ENCODE measurements around the gene TSPAN4. TPM values are rescaled to one million over a fixed set of nuclear protein-coding genes. Genes with fewer than 3 reads are reported as not detected.

The TSPAN4 gene
- total RNA-seq, 1 donor from 2014 or later: 50.8 TPM

GRCh38 chr11:829176-829846 is 13.3 kb upstream of the TSPAN4 start:
- DNase-seq (ENCODE audit: low read depth) (no peak), FAIRE-seq (no peak)
- Histone ChIP-seq H3K36me3 (ENCODE audit: control insufficient read depth, insufficient read depth, low read length) (peaks cover 3% of the 10 kb centered on the region), H3K4me3 (ENCODE audit: low read depth, low read length) (no peak overlapping the region), H3K27me3 (ENCODE audit: control insufficient read depth, insufficient read depth, low read length) (peaks cover 2% of the 10 kb centered on the region)
- TF ChIP-seq, protein P1, sequence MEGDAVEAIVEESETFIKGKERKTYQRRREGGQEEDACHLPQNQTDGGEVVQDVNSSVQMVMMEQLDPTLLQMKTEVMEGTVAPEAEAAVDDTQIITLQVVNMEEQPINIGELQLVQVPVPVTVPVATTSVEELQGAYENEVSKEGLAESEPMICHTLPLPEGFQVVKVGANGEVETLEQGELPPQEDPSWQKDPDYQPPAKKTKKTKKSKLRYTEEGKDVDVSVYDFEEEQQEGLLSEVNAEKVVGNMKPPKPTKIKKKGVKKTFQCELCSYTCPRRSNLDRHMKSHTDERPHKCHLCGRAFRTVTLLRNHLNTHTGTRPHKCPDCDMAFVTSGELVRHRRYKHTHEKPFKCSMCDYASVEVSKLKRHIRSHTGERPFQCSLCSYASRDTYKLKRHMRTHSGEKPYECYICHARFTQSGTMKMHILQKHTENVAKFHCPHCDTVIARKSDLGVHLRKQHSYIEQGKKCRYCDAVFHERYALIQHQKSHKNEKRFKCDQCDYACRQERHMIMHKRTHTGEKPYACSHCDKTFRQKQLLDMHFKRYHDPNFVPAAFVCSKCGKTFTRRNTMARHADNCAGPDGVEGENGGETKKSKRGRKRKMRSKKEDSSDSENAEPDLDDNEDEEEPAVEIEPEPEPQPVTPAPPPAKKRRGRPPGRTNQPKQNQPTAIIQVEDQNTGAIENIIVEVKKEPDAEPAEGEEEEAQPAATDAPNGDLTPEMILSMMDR (IDR thresholded peaks at IDR 0.05; ENCODE audit: insufficient read depth, low read length, severe bottlenecking): no peak

DNA sequence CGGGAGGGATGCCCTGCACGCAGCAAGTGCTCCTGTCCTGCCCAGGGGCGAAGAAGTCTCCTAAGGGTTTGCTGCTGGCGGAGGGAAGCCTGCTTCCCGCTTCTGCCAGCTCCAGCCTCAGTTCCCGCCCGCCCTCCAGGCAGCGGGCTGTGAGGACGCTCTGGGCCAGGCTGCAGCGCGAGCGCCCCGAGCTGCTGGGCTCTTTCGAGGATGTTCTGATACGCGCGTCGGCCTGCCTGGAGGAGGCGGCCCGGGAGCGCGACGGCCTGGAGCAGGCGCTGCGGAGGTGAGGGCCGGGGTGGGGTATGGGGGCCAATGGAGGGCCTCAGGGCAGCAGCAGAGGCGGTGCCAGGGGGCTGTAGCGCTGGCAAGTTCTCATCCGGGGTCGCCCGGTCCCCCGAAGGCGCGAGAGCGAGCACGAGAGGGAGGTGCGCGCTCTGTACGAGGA is 12.8 kb upstream of the TSPAN4 start:
- Histone ChIP-seq H3K4me3 (ENCODE audit: low read depth, low read length) (peak overlapping the region; percentile 27), H3K27me3 (ENCODE audit: control insufficient read depth, insufficient read depth, low read length) (peaks cover 2% of the 10 kb centered on the region), H3K36me3 (ENCODE audit: control insufficient read depth, insufficient read depth, low read length) (peaks cover 4% of the 10 kb centered on the region)
- FAIRE-seq (no peak), DNase-seq (ENCODE audit: low read depth) (no peak)
- TF ChIP-seq, protein P1 (IDR thresholded peaks at IDR 0.05; ENCODE audit: insufficient read depth, low read length, severe bottlenecking): no peak

- peaks cover 2% of the 10 kb centered on the region for H3K27me3 ChIP-seq (ENCODE audit: control insufficient read depth, insufficient read depth, low read length)
- TF ChIP-seq, protein P1 (IDR thresholded peaks at IDR 0.05; ENCODE audit: insufficient read depth, low read length, severe bottlenecking): no peak
- peak overlapping the region; percentile 27 for H3K4me3 ChIP-seq (ENCODE audit: low read depth, low read length)
- DNase-seq (ENCODE audit: low read depth) (peak; percentile 52), FAIRE-seq (no peak)
- H3K36me3 ChIP-seq (ENCODE audit: control insufficient read depth, insufficient read depth, low read length): peaks cover 2% of the 10 kb centered on the region
Measured at GRCh38 chr11:830295-831117, 12.1 kb upstream of the TSPAN4 start.

DNA sequence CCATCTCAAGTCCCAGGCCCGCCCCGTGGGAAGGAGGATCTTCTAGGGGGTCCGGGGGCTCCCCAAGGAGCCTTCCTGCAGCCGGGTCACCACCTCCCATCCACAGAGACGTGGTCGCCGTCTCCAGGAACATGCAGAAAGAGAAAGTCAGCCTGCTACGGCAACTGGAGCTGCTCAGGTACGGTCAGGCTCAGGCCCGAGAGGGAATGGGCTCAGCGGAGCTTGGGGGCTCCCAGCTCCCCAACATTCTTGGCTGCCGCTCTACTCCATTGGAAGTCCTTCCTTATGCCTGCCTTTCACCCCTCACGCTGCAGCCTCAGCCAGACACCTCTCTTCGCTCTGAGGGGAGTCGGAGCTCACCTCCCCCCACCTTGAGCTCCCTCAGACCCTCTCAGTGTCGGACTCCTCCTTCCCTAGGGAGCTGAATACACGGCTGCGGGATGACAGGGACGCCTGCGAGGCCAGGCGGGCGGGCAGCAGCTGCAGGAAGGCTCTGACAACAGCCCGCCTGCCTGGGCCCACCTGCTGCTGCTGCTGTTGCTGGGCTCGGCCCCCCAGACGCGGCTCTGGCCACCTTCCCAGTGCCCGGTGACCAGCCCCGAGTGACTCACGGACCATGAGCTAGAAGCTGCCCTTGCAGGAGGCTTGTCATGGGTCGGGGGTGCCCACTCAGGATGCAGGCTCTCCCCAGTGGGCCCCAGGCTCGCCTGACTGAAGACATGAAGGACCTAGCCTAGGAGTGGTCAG is 11.4 kb upstream of the TSPAN4 start:
- DNase-seq (ENCODE audit: low read depth) (no peak), FAIRE-seq (no peak)
- Histone ChIP-seq H3K27me3 (ENCODE audit: control insufficient read depth, insufficient read depth, low read length) (peaks cover 2% of the 10 kb centered on the region), H3K4me3 (ENCODE audit: low read depth, low read length) (no peak overlapping the region), H3K36me3 (ENCODE audit: control insufficient read depth, insufficient read depth, low read length) (peaks cover 5% of the 10 kb centered on the region)
- TF ChIP-seq, protein P1 (IDR thresholded peaks at IDR 0.05; ENCODE audit: insufficient read depth, low read length, severe bottlenecking): no peak

GRCh38 chr11:831961-832528 is 10.6 kb upstream of the TSPAN4 start:
- no peak for FAIRE-seq
- Histone ChIP-seq H3K27me3 (ENCODE audit: control insufficient read depth, insufficient read depth, low read length) (peaks cover 2% of the 10 kb centered on the region), H3K4me3 (ENCODE audit: low read depth, low read length) (peak overlapping the region; percentile 67), H3K36me3 (ENCODE audit: control insufficient read depth, insufficient read depth, low read length) (peaks cover 12% of the 10 kb centered on the region)
- TF ChIP-seq, protein P1 (IDR thresholded peaks at IDR 0.05; ENCODE audit: insufficient read depth, low read length, severe bottlenecking): no peak
- DNase-seq (ENCODE audit: low read depth): no peak
